ENCODE results near the gene U2AF2. TPM values are rescaled to one million over a fixed set of nuclear protein-coding genes. Genes with fewer than 3 reads are reported as not detected.

Gene U2AF2
- polyA plus RNA-seq, 1 of the 3 experiments (the other 2 are of a cell fraction), result 321 TPM

- no peaks in the 10 kb centered on the region for H3K9me3 ChIP-seq
- no peaks in the 10 kb centered on the region for H3K9me2 ChIP-seq
- H3K79me2 ChIP-seq (ENCODE audit: insufficient read depth), result peaks cover 72% of the 10 kb centered on the region
- no peaks in the 10 kb centered on the region for H3K4me1 ChIP-seq (ENCODE audit: control insufficient read depth in 1 of 2, insufficient read depth in 2 of 2, low read depth in 1 of 2, low read length in 1 of 2)
- ChIA-PET POLR2A (no interaction called here), CTCF (no interaction called here)
- peaks cover 20 to 54% of the 10 kb centered on the region in 2 experiments for H3K36me3 ChIP-seq (replicated peaks in 1 of 2; ENCODE audit: control insufficient read depth in 1 of 2, insufficient read depth in 2 of 2, low read length in 1 of 2)
- H2AFZ ChIP-seq (ENCODE audit: low read depth), result no peak overlapping the region
- H3K27me3 ChIP-seq (ENCODE audit: insufficient read depth), result no peaks in the 10 kb centered on the region
- no peaks in the 10 kb centered on the region for H3F3A ChIP-seq (replicated peaks; ENCODE audit: insufficient read depth)
- no peak overlapping the region for H3K4me3 ChIP-seq (ENCODE audit: low read depth in 2 of 2, low read length in 1 of 2)
- 93% methylated on average over 22 of the region's 22 CpGs for WGBS (ENCODE audit: low lambda C conversion rate)
- no peak overlapping the region for H3K27ac ChIP-seq (ENCODE audit: low read depth in 2 of 2, low read length in 1 of 2)
- H3K9ac ChIP-seq, result no peak overlapping the region
- TF ChIP-seq MEF2A (IDR thresholded peaks at IDR 0.05; ENCODE audit: borderline replicate concordance, low read depth) (no peak), EP300 (IDR thresholded peaks at IDR 0.05; ENCODE audit: borderline replicate concordance in 1 of 2, low read depth in 1 of 2, low read length in 1 of 2) (no peak), RCOR1 (IDR thresholded peaks at IDR 0.05; ENCODE audit: low read length) (no peak), ZBTB33 (IDR thresholded peaks at IDR 0.05; ENCODE audit: borderline replicate concordance, low read depth) (no peak), NFIC (IDR thresholded peaks at IDR 0.05; ENCODE audit: borderline replicate concordance) (no peak), TCF12 (IDR thresholded peaks at IDR 0.05) (no peak), FOXM1 (IDR thresholded peaks at IDR 0.05; ENCODE audit: low read depth) (no peak), CTCF (IDR thresholded peaks at IDR 0.05) (no peak), USF1 (IDR thresholded peaks at IDR 0.05; ENCODE audit: borderline replicate concordance, low read depth) (no peak), RAD21 (IDR thresholded peaks at IDR 0.05; ENCODE audit: low read length) (no peak), GABPA (IDR thresholded peaks at IDR 0.05; ENCODE audit: low read depth) (no peak), REST (IDR thresholded peaks at IDR 0.05; ENCODE audit: low read depth, low read length) (no peak), JUND (IDR thresholded peaks at IDR 0.05) (no peak), ELF1 (IDR thresholded peaks at IDR 0.05) (no peak)
- H4K20me1 ChIP-seq (ENCODE audit: insufficient read depth), result peaks cover 91% of the 10 kb centered on the region
- no peak overlapping the region for H3K4me2 ChIP-seq
- no peak for DNase-seq
These were observed 28.8 kb downstream of the U2AF2 start for GRCh38 chr19:55683449-55684261.
